Measurements from ENCODE around the gene TMEM179. TPM values are rescaled to one million over a fixed set of nuclear protein-coding genes. Genes with fewer than 3 reads are reported as not detected.

Gene TMEM179
- total and polyA plus RNA-seq, 2 of the 13 experiments (the other 11 are each of a cell fraction or from before 2014, with no cell fraction given): not detected

- ATAC-seq (0 out of 3 replicates have a peak, but pooled peaks have one; percentile 21), FAIRE-seq (no peak), DNase-seq (ENCODE audit: low spot score) (no peak)
- no peak overlapping the region for H3K27ac ChIP-seq (ENCODE audit: extremely low read length, insufficient read depth, low read length)
- H3K27me3 ChIP-seq (ENCODE audit: control insufficient read depth in 1 of 2, insufficient read depth in 2 of 2, low read length in 2 of 2): peaks cover 8 to 82% of the 10 kb centered on the region in 2 experiments; a peak in 4 of 5 replicates
- no peak overlapping the region for H2AFZ ChIP-seq (ENCODE audit: low read length)
- intact Hi-C loops (cut with micrococcal nuclease; ENCODE audit: unreplicated experiment) (no loop called here), in situ Hi-C loops (cut with HindIII; ENCODE audit: extremely low pct_ligation_motif_present, low pct_unique_long_range_greater_than_20kb) (no loop called here)
- no peak overlapping the region for H3K9ac ChIP-seq (ENCODE audit: insufficient read depth, low read depth, low read length)
- 0 out of 2 replicates have a peak, but pooled peaks have one; percentile 13 for TF ChIP-seq EZH2 (conservative IDR thresholded peaks at IDR 0.05; ENCODE audit: low read depth, low read length)
- TF ChIP-seq PAXIP1 (CRISPR knock-in tag; conservative IDR thresholded peaks at IDR 0.05): no peak
- WGBS (ENCODE audit: low lambda C conversion rate): 2% methylated on average over 13 of the region's 24 CpGs
- no peak overlapping the region for H3K4me3 ChIP-seq (replicated peaks in 1 of 3; ENCODE audit: insufficient read depth in 1 of 3, low read depth in 2 of 3, low read length in 3 of 3)
- H3K79me2 ChIP-seq (ENCODE audit: insufficient read depth, low read length): no peaks in the 10 kb centered on the region
- H3K36me3 ChIP-seq (replicated peaks in 1 of 2; ENCODE audit: control insufficient read depth in 1 of 2, insufficient read depth in 2 of 2, low read length in 2 of 2): no peaks in the 10 kb centered on the region
- H3K4me2 ChIP-seq (ENCODE audit: low read depth, low read length): no peak overlapping the region
- POLR2A ChIA-PET: no interaction called here
- no TSS peak for BruUV-seq (replicated peaks)
- peaks cover 6% of the 10 kb centered on the region; the same call in 1 of the 2 replicates for H4K20me1 ChIP-seq (ENCODE audit: insufficient read depth, low read length)
- no peaks in the 10 kb centered on the region for H3K4me1 ChIP-seq (ENCODE audit: insufficient read depth, low read length)
- H3K9me3 ChIP-seq (ENCODE audit: low read length): no peaks in the 10 kb centered on the region
- CTCF ChIA-PET (ENCODE audit: low intra/inter-chr PET ratio, low total read pairs): no interaction called here
These were observed 53.5 kb downstream of the TMEM179 start for GRCh38 chr14:104550861-104551728.

Data from HepG2 (cell line).